ENCODE measurements around the gene ARFRP1. TPM values are rescaled to one million over a fixed set of nuclear protein-coding genes. Genes with fewer than 3 reads are reported as not detected.

The ARFRP1 gene
- total RNA-seq, 1 donor from 2014 or later = 51.0 TPM

- DNase-seq (ENCODE audit: low spot score, unreplicated experiment) = no peak
- peaks cover 6% of the 10 kb centered on the region for H3K36me3 Mint-ChIP-seq (ENCODE audit: insufficient read depth)
- no peaks in the 10 kb centered on the region for H3K9me3 Mint-ChIP-seq (ENCODE audit: low read depth)
- peak overlapping the region; percentile 33 for H3K27ac Mint-ChIP-seq
- no peak overlapping the region for H3K4me3 Mint-ChIP-seq (ENCODE audit: low read depth)
- no peak for TF ChIP-seq CTCF (IDR thresholded peaks at IDR 0.05; ENCODE audit: unreplicated experiment)
- no peaks in the 10 kb centered on the region for H3K4me1 Mint-ChIP-seq (ENCODE audit: low read depth)
- H3K27me3 Mint-ChIP-seq = no peaks in the 10 kb centered on the region
Measured at GRCh38 chr20:63748934-63749270, 41.1 kb upstream of the ARFRP1 start.

GRCh38 chr20:63748070-63748933 lies 40.5 kb upstream of the ARFRP1 start:
- Mint-ChIP-seq H3K4me1 (ENCODE audit: low read depth) (no peaks in the 10 kb centered on the region), H3K4me3 (ENCODE audit: low read depth) (no peak overlapping the region), H3K9me3 (ENCODE audit: low read depth) (no peaks in the 10 kb centered on the region), H3K27me3 (no peaks in the 10 kb centered on the region), H3K36me3 (ENCODE audit: insufficient read depth) (peaks cover 8% of the 10 kb centered on the region), H3K27ac (peak overlapping the region; percentile 33)
- no peak for TF ChIP-seq CTCF (IDR thresholded peaks at IDR 0.05; ENCODE audit: unreplicated experiment)
- DNase-seq (ENCODE audit: low spot score, unreplicated experiment) = no peak

- no peak for DNase-seq (ENCODE audit: low spot score, unreplicated experiment)
- Mint-ChIP-seq H3K4me3 (ENCODE audit: low read depth) (no peak overlapping the region), H3K36me3 (ENCODE audit: insufficient read depth) (peaks cover 8% of the 10 kb centered on the region), H3K4me1 (ENCODE audit: low read depth) (no peaks in the 10 kb centered on the region), H3K27me3 (no peaks in the 10 kb centered on the region), H3K9me3 (ENCODE audit: low read depth) (no peaks in the 10 kb centered on the region), H3K27ac (no peak overlapping the region)
- no peak for TF ChIP-seq CTCF (IDR thresholded peaks at IDR 0.05; ENCODE audit: unreplicated experiment)
Measured at GRCh38 chr20:63747622-63748069, 39.9 kb upstream of the ARFRP1 start.

- H3K4me1 Mint-ChIP-seq (ENCODE audit: low read depth) = no peaks in the 10 kb centered on the region
- H3K27me3 Mint-ChIP-seq = no peaks in the 10 kb centered on the region
- no peak overlapping the region for H3K27ac Mint-ChIP-seq
Measured at GRCh38 chr20:63746751-63747315, 39.1 kb upstream of the ARFRP1 start.

More at GRCh38 chr20:63746751-63747315, 39.1 kb upstream of the ARFRP1 start:
- TF ChIP-seq CTCF (IDR thresholded peaks at IDR 0.05; ENCODE audit: unreplicated experiment) = no peak
- H3K4me3 Mint-ChIP-seq (ENCODE audit: low read depth) = no peak overlapping the region
- H3K36me3 Mint-ChIP-seq (ENCODE audit: insufficient read depth) = peaks cover 6% of the 10 kb centered on the region
- DNase-seq (ENCODE audit: low spot score, unreplicated experiment) = no peak
- H3K9me3 Mint-ChIP-seq (ENCODE audit: low read depth) = no peaks in the 10 kb centered on the region

Measured in progenitor cell of endocrine pancreas (in vitro differentiated cells).